Uterus (tissue), 4 donors: ENCODE measurements around the gene SLC29A4. TPM values are rescaled to one million over a fixed set of nuclear protein-coding genes. Genes with fewer than 3 reads are reported as not detected.

Source experiments
- DNase-seq, 2 donors: peaks; one replicate each; pipeline ENCODE4 v3.0.0-alpha.2; 2019 to 2020
- H3K27ac ChIP-seq, 2 donors: fragments of 200-600 bp; sonication (generic); 1 replicate in 1 of 2; 2 replicates in 1 of 2; pipeline ENCODE4 v1.5.1; 2016 to 2018
- H3K27me3 ChIP-seq, 2 donors: fragments of 200-600 bp; sonication (generic); one replicate each; pipeline ENCODE4 v1.5.1; 2018 to 2019; ENCODE audit warnings: control low read depth in 1 of 2
- H3K36me3 ChIP-seq, 2 donors: fragments of 200-600 bp; sonication (generic); one replicate each; pipeline ENCODE4 v1.5.1; 2019; ENCODE audit warnings: control low read depth in 1 of 2
- H3K4me1 ChIP-seq, 2 donors: fragments of 200-600 bp; sonication (generic); one replicate each; pipeline ENCODE4 v1.5.1; 2018 to 2019; ENCODE audit warnings: control low read depth in 1 of 2
- H3K4me3 ChIP-seq, 2 donors: fragments of 200-600 bp; sonication (generic); 1 replicate in 1 of 2; 2 replicates in 1 of 2; pipeline ENCODE4 v1.5.1; 2018 to 2019; ENCODE audit warnings: mild to moderate bottlenecking in 1 of 2
- H3K9me3 ChIP-seq, 2 donors: fragments of 200-600 bp; sonication (generic); one replicate each; pipeline ENCODE4 v1.5.1; 2019; ENCODE audit warnings: control low read depth in 1 of 2
- POLR2A ChIP-seq, 2 donors: fragments of 450-650 bp; IDR thresholded peaks; one replicate each; pipeline ENCODE4 v1.6.1; 2016; ENCODE audit warnings: antibody characterized with exemption in 2 of 2, mild to moderate bottlenecking in 1 of 2, moderate library complexity in 1 of 2
- intact Hi-C: fragments of 100-400 bp; cut with DNase I; formaldehyde crosslinking; loops from one replicate; pipeline ENCODE4 v1.15.1; 2023; ENCODE audit warnings: low total_unique reads
- total RNA-seq, 4 donors: library from RNA; depleted of rRNA in 3 of 4; stranded (reverse); fragments of >200 nt in 3 of 4; gene quantifications; one replicate each; pipeline versions ENCODE4 v1.1.0 to v1.2.4, GENCODE V29; 2014 to 2023
- TF ChIP-seq, protein P1 (sequence below), 4 experiments: fragments of 200-600 bp in 2 of 4; fragments of 450-650 bp in 2 of 4; sonication (generic) in 2 of 4; IDR thresholded peaks; one replicate each; pipeline ENCODE4 v1.5.1; 2016 to 2019; ENCODE audit warnings: antibody characterized with exemption in 4 of 4, mild to moderate bottlenecking in 2 of 4, moderate library complexity in 1 of 4
- donor health status: DM: yes; HTN: yes; CAD: no.

The SLC29A4 gene
- total RNA-seq, 4 donors from 2014 or later, result 1.8 to 5.0 TPM; not detected in 2

DNA sequence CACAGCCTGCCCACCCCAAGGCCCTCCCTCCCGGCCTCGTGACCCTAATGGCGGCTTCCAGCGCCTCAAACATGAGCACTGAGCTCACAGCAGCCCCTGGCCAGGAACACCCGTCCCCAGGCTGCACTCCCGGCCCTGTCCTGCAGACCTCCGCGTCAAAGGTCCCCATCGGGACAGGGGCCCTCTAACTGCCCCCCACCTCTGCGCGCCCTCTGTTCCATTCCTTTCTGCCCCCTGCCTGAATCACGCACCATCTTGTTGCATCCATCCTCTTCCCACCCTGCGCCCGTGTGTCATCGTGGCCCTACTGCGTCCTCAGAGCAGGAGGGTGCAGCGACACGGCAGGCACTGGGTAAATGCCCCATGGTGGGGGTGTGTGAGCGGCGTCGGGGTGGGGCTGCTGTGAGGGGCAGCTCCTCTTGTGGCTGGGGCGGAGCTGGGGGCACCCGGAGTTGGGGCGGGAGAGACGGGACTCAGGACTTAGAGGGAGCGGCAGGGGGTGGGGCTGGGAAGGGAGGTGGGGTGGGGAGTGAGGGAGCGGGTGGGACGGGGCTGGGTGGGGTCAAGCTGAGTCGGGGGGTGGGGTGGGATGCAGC is 13.4 kb downstream of the SLC29A4 start:
- no peaks in the 10 kb centered on the region for H3K4me1 ChIP-seq
- DNase-seq, result no peak
- no peaks in the 10 kb centered on the region for H3K9me3 ChIP-seq
- no peaks in the 10 kb centered on the region for H3K36me3 ChIP-seq
- no peak overlapping the region for H3K27ac ChIP-seq
- intact Hi-C loops, result no loop called here
- no peaks in the 10 kb centered on the region for H3K27me3 ChIP-seq
- TF ChIP-seq POLR2A (IDR thresholded peaks at IDR 0.05), result no peak
- TF ChIP-seq, protein P1, sequence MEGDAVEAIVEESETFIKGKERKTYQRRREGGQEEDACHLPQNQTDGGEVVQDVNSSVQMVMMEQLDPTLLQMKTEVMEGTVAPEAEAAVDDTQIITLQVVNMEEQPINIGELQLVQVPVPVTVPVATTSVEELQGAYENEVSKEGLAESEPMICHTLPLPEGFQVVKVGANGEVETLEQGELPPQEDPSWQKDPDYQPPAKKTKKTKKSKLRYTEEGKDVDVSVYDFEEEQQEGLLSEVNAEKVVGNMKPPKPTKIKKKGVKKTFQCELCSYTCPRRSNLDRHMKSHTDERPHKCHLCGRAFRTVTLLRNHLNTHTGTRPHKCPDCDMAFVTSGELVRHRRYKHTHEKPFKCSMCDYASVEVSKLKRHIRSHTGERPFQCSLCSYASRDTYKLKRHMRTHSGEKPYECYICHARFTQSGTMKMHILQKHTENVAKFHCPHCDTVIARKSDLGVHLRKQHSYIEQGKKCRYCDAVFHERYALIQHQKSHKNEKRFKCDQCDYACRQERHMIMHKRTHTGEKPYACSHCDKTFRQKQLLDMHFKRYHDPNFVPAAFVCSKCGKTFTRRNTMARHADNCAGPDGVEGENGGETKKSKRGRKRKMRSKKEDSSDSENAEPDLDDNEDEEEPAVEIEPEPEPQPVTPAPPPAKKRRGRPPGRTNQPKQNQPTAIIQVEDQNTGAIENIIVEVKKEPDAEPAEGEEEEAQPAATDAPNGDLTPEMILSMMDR (IDR thresholded peaks at IDR 0.05), result no peak
- no peak overlapping the region for H3K4me3 ChIP-seq

DNA sequence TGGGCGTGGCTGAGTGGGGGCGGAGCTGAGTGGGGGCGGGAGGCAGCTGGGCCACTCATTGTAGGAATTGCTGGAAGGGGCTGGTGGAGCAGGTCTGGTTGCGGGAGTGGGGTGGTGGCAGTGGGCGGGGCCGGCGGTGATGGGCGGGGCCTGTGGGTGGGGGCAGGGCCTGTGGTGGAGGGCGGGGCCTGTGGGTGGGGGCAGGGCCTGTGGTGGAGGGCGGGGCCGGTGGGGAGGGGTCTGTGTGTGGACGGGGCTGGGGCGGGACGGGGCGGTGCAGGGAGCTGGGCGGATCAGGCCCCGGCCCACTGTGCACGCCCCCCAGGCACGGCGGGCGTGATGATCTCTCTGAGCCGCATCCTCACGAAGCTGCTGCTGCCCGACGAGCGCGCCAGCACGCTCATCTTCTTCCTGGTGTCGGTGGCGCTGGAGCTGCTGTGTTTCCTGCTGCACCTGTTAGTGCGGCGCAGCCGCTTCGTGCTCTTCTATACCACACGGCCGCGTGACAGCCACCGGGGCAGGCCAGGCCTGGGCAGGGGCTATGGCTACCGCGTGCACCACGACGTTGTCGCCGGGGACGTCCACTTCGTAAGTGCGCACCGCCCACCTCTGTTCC is 14.0 kb downstream of the SLC29A4 start:
- no peak overlapping the region for H3K4me3 ChIP-seq

DNA sequence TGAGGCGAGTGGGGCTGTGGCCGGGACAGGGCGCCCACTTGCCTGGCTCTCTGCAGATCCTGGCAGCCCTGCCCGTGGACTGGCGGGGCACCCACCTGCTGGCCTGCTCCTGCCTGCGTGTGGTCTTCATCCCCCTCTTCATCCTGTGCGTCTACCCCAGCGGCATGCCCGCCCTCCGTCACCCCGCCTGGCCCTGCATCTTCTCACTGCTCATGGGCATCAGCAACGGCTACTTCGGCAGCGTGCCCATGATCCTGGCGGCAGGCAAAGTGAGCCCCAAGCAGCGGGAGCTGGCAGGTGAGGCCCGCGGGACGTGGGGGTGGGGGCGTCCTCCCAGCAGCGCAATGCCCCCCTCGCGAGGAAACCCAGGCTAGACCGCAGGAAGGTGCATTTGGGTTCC is 17.6 kb downstream of the SLC29A4 start:
- no peaks in the 10 kb centered on the region for H3K9me3 ChIP-seq
- H3K27me3 ChIP-seq, result no peaks in the 10 kb centered on the region
- H3K27ac ChIP-seq, result no peak overlapping the region
- DNase-seq, result no peak
- TF ChIP-seq POLR2A (IDR thresholded peaks at IDR 0.05), result no peak
- intact Hi-C loops, result no loop called here
- no peaks in the 10 kb centered on the region for H3K4me1 ChIP-seq
- no peak overlapping the region for H3K4me3 ChIP-seq
- no peaks in the 10 kb centered on the region for H3K36me3 ChIP-seq

More for the DNA sequence above, 14.0 kb downstream of the SLC29A4 start:
- no peaks in the 10 kb centered on the region for H3K4me1 ChIP-seq
- intact Hi-C loops, result no loop called here
- H3K36me3 ChIP-seq, result no peaks in the 10 kb centered on the region
- no peaks in the 10 kb centered on the region for H3K9me3 ChIP-seq
- H3K27me3 ChIP-seq, result no peaks in the 10 kb centered on the region
- no peak overlapping the region for H3K27ac ChIP-seq
- no peak for TF ChIP-seq POLR2A (IDR thresholded peaks at IDR 0.05)
- TF ChIP-seq, protein P1 (IDR thresholded peaks at IDR 0.05), result no peak
- no peak for DNase-seq

DNA sequence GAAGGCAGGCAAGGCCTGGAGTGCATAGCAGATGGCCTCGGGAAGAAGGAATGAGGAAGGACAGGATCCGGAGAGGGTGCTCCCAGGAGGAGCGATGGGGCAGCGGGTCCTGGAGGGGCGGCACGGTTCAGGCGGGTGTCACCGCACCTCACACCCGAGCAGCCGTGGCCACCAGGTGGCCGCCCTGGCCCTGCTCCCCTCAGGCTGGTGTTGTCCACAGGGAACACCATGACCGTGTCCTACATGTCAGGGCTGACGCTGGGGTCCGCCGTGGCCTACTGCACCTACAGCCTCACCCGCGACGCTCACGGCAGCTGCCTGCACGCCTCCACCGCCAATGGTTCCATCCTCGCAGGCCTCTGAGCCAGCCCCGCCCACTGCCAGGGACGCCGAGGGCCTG is 19.8 kb downstream of the SLC29A4 start:
- Histone ChIP-seq H3K9me3 (no peaks in the 10 kb centered on the region), H3K27ac (no peak overlapping the region), H3K27me3 (no peaks in the 10 kb centered on the region), H3K4me3 (no peak overlapping the region), H3K4me1 (no peaks in the 10 kb centered on the region), H3K36me3 (no peaks in the 10 kb centered on the region)
- DNase-seq, result no peak
- intact Hi-C loops, result no loop called here
- TF ChIP-seq, protein P1 (IDR thresholded peaks at IDR 0.05), result no peak
- no peak for TF ChIP-seq POLR2A (IDR thresholded peaks at IDR 0.05)

DNA sequence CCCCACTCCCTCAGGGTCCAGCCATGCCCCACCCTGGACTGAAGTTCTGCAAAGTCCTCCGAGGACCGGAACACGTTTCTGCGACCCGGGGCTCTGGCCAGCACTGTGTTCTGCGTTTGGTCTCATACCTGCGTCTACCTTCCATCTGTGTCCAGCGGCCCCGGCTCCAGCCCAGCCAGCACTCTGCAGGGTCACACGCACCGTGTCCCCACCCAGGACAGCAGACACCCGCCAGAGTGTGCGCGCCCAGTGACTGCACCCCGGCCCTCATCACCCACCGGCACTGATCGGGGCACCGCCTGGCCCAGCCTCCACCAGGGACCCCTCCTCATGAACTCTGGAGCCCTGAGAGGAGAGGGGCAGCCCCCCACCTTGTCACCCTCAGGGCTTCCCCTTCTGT is 20.3 kb downstream of the SLC29A4 start:
- Histone ChIP-seq H3K9me3 (no peaks in the 10 kb centered on the region), H3K36me3 (no peaks in the 10 kb centered on the region), H3K4me1 (no peaks in the 10 kb centered on the region), H3K27ac (no peak overlapping the region), H3K27me3 (no peaks in the 10 kb centered on the region), H3K4me3 (no peak overlapping the region)
- intact Hi-C loops, result no loop called here
- no peak for DNase-seq
- no peak for TF ChIP-seq POLR2A (IDR thresholded peaks at IDR 0.05)
- TF ChIP-seq, protein P1 (IDR thresholded peaks at IDR 0.05), result no peak
